SK-N-SH (cell line): ENCODE data around the gene CFAP74. TPM values are rescaled to one million over a fixed set of nuclear protein-coding genes. Genes with fewer than 3 reads are reported as not detected.

Experiments used
- CTCF ChIA-PET: fragments of 300-600, 350-600 bp; formaldehyde crosslinking; extraction: SDS; loops from one replicate; lab custom pipeline; 2021; lab: Yijun Ruan, JAX
- POLR2A ChIA-PET: fragments of 350-600 bp; sonication (Branson Sonifier 250); formaldehyde crosslinking; extraction: SDS; loops from one replicate; lab custom pipeline; 2020; ENCODE audit warnings: antibody characterized with exemption, inconsistent platforms; lab: Yijun Ruan, JAX
- DNase-seq: peaks from one replicate; pipeline ENCODE4 v3.0.0; 2012
- H2AFZ ChIP-seq: fragments of 200-600 bp; sonication (generic); 2 replicates; pipeline ENCODE4 v1.8.1; 2016; ENCODE audit warnings: antibody characterized with exemption, mild to moderate bottlenecking, low read depth
- H3F3A ChIP-seq: fragments of 200-600 bp; sonication (generic); replicated peaks from 2 replicates; pipeline ENCODE3; 2016; ENCODE audit warnings: antibody characterized with exemption, mild to moderate bottlenecking; ENCODE audit not compliant: insufficient read depth
- H3K27ac ChIP-seq, 2 experiments: fragments of 200-500 bp in 1 of 2; fragments of 200-600 bp in 1 of 2; sonication (Bioruptor generic) in 1 of 2; sonication (generic), shearing (Covaris generic) in 1 of 2; 2 replicates each; pipeline versions ENCODE4 v1.5.1 to v1.6.1; 2014 to 2016; ENCODE audit warnings: low read depth in 2 of 2, inconsistent platforms in 1 of 2, low read length in 1 of 2, mild to moderate bottlenecking in 1 of 2, mixed read lengths in 1 of 2
- H3K27me3 ChIP-seq: fragments of 200-600 bp; sonication (generic), shearing (Covaris generic); 2 replicates; pipeline ENCODE4 v1.6.1; 2016; ENCODE audit warnings: mixed run types; ENCODE audit not compliant: insufficient read depth
- H3K36me3 ChIP-seq, 2 experiments: fragments of 200-500 bp in 1 of 2; fragments of 200-600 bp in 1 of 2; sonication (Bioruptor generic) in 1 of 2; sonication (generic) in 1 of 2; replicated peaks in 1 of 2; 2 replicates each; pipeline versions ENCODE3 to v1.5.1; 2014 to 2016; ENCODE audit warnings: low read length in 1 of 2, mild to moderate bottlenecking in 1 of 2; ENCODE audit not compliant: insufficient read depth in 2 of 2, control insufficient read depth in 1 of 2
- H3K4me1 ChIP-seq, 2 experiments: fragments of 200-500 bp in 1 of 2; fragments of 200-600 bp in 1 of 2; sonication (Bioruptor generic) in 1 of 2; sonication (generic), shearing (Covaris generic) in 1 of 2; 2 replicates each; pipeline versions ENCODE4 v1.5.1 to v1.6.1; 2014 to 2016; ENCODE audit warnings: low read depth in 1 of 2, low read length in 1 of 2, mixed run types in 1 of 2; ENCODE audit not compliant: insufficient read depth in 2 of 2, control insufficient read depth in 1 of 2
- H3K4me2 ChIP-seq: fragments of 200-600 bp; sonication (generic), shearing (Covaris generic); 2 replicates; pipeline ENCODE4 v1.6.1; 2017; ENCODE audit warnings: mixed run types
- H3K4me3 ChIP-seq, 2 experiments: fragments of 200-500 bp in 1 of 2; fragments of 200-600 bp in 1 of 2; sonication (Bioruptor generic) in 1 of 2; sonication (generic), shearing (Covaris generic) in 1 of 2; 2 replicates each; pipeline versions ENCODE4 v1.5.1 to v1.8.1; 2014 to 2016; ENCODE audit warnings: low read depth in 2 of 2, inconsistent platforms in 1 of 2, low read length in 1 of 2, mild to moderate bottlenecking in 1 of 2, mixed read lengths in 1 of 2, moderate library complexity in 1 of 2
- H3K79me2 ChIP-seq: fragments of 200-600 bp; sonication (generic); 2 replicates; pipeline ENCODE4 v1.8.1; 2017; ENCODE audit warnings: mild to moderate bottlenecking; ENCODE audit not compliant: insufficient read depth
- H3K9ac ChIP-seq: fragments of 200-600 bp; sonication (generic); 2 replicates; pipeline ENCODE4 v1.6.1; 2017; ENCODE audit warnings: mixed run types
- H3K9me2 ChIP-seq: fragments of 200-600 bp; sonication (generic); 2 replicates; pipeline ENCODE4 v1.6.1; 2017; ENCODE audit warnings: mixed run types
- H3K9me3 ChIP-seq: fragments of 200-600 bp; sonication (generic); 2 replicates; pipeline ENCODE4 v1.6.1; 2017; ENCODE audit warnings: mixed run types, mild to moderate bottlenecking, moderate library complexity
- H4K20me1 ChIP-seq: fragments of 200-600 bp; sonication (generic); 2 replicates; pipeline ENCODE4 v1.6.1; 2017; ENCODE audit warnings: mild to moderate bottlenecking, mixed run types; ENCODE audit not compliant: insufficient read depth
- CHD2 ChIP-seq: fragments of 150-350 bp; IDR thresholded peaks from 2 replicates; pipeline ENCODE4 v1.6.1; 2018; ENCODE audit warnings: low read length; ENCODE audit not compliant: partially characterized antibody
- EP300 ChIP-seq, 2 experiments: IDR thresholded peaks; 2 replicates each; pipeline versions ENCODE4 v1.4.0 to v1.6.1; 2012; ENCODE audit warnings: borderline replicate concordance in 1 of 2, low read depth in 1 of 2, low read length in 1 of 2
- EZH2phosphoT487 ChIP-seq: fragments of 200-600 bp; sonication (generic); IDR thresholded peaks from 2 replicates; pipeline ENCODE4 v1.6.1; 2017; ENCODE audit warnings: low read depth, mixed run types, mild to moderate bottlenecking, antibody characterized with exemption, moderate library complexity, borderline replicate concordance
- FOXM1 ChIP-seq: IDR thresholded peaks from 2 replicates; pipeline ENCODE4 v1.4.0; 2012; ENCODE audit warnings: low read depth, mild to moderate bottlenecking
- GATA2 ChIP-seq: sonication (generic); formaldehyde crosslinking; IDR thresholded peaks from 2 replicates; pipeline ENCODE4 v1.5.0; 2020; ENCODE audit warnings: mild to moderate bottlenecking, missing genetic modification reagents
- JUND ChIP-seq: IDR thresholded peaks from 2 replicates; pipeline ENCODE4 v1.4.0; 2012
- MAX ChIP-seq: IDR thresholded peaks from 2 replicates; pipeline ENCODE4 v1.4.0; 2012; ENCODE audit warnings: low read depth
- MXI1 ChIP-seq: IDR thresholded peaks from 2 replicates; pipeline ENCODE4 v1.6.1; 2012; ENCODE audit warnings: mild to moderate bottlenecking, low read depth, low read length, improper control_type of control experiment
- NRF1 ChIP-seq: IDR thresholded peaks from 2 replicates; pipeline ENCODE4 v1.6.1; 2012; ENCODE audit warnings: low read depth, mild to moderate bottlenecking, low read length
- POLR2AphosphoS5 ChIP-seq: IDR thresholded peaks from 2 replicates; pipeline ENCODE4 v1.6.1; 2012; ENCODE audit warnings: low read depth, low read length
- RAD21 ChIP-seq: IDR thresholded peaks from 2 replicates; pipeline ENCODE4 v1.6.1; 2012; ENCODE audit warnings: mild to moderate bottlenecking, low read length
- REST ChIP-seq: IDR thresholded peaks from 2 replicates; pipeline ENCODE4 v1.6.1; 2012; ENCODE audit warnings: mild to moderate bottlenecking, low read depth, low read length, moderate library complexity
- RFX5 ChIP-seq: IDR thresholded peaks from 2 replicates; pipeline ENCODE4 v1.6.1; 2012; ENCODE audit warnings: mild to moderate bottlenecking, improper control_type of control experiment, low read length
- SIN3A ChIP-seq: IDR thresholded peaks from 2 replicates; pipeline ENCODE4 v1.6.1; 2012; ENCODE audit warnings: low read depth, mild to moderate bottlenecking, low read length, moderate library complexity, borderline replicate concordance
- SMC3 ChIP-seq: IDR thresholded peaks from 2 replicates; pipeline ENCODE4 v1.6.1; 2012; ENCODE audit warnings: low read depth, low read length, improper control_type of control experiment
- TCF12 ChIP-seq: IDR thresholded peaks from 2 replicates; pipeline ENCODE4 v1.4.0; 2012
- TEAD4 ChIP-seq: IDR thresholded peaks from 2 replicates; pipeline ENCODE4 v1.4.0; 2012; ENCODE audit warnings: mild to moderate bottlenecking, borderline replicate concordance; ENCODE audit not compliant: insufficient read depth
- USF1 ChIP-seq: IDR thresholded peaks from 2 replicates; pipeline ENCODE4 v1.4.0; 2012; ENCODE audit warnings: low read depth, borderline replicate concordance
- WGBS: methylation state at CpG from one replicate; pipeline ENCODE4 v1.1.6; 2017; ENCODE audit warnings: low lambda C conversion rate; 5-methylcytosine and 5-hydroxymethylcytosine counted together
- polyA plus RNA-seq, 3 experiments: library from polyadenylated mRNA; depleted of rRNA; stranded (reverse); fragments of >200 nt; gene quantifications; 2 replicates each; pipeline ENCODE4 v1.2.3, GENCODE V29; 2012

CFAP74 gene
- polyA plus RNA-seq, 1 of the 3 experiments (the other 2 are of a cell fraction) = not detected

GRCh38 chr1:2027961-2028583 lies 24.5 kb upstream of the CFAP74 start:
- H3K9me2 ChIP-seq = no peaks in the 10 kb centered on the region
- 78% methylated on average over 27 of the region's 46 CpGs for WGBS
- no peaks in the 10 kb centered on the region for H3K9me3 ChIP-seq
- DNase-seq = no peak
- no peak overlapping the region for H3K9ac ChIP-seq
- H3K36me3 ChIP-seq = no peaks in the 10 kb centered on the region
- peaks cover 0 to 15% of the 10 kb centered on the region in 2 experiments; a peak in 1 of 4 replicates for H3K4me1 ChIP-seq
- H3F3A ChIP-seq = no peaks in the 10 kb centered on the region
- no peak overlapping the region for H3K4me3 ChIP-seq
- no peaks in the 10 kb centered on the region for H3K79me2 ChIP-seq
- no peak overlapping the region for H2AFZ ChIP-seq
- H3K27me3 ChIP-seq = no peaks in the 10 kb centered on the region
- H3K4me2 ChIP-seq = no peak overlapping the region
- TF ChIP-seq TEAD4 (no peak), SIN3A (no peak), TCF12 (no peak), SMC3 (no peak), RFX5 (no peak), GATA2 (CRISPR knock-in tag) (no peak), CHD2 (no peak), NRF1 (no peak), RAD21 (no peak), EZH2phosphoT487 (no peak), FOXM1 (no peak), MXI1 (no peak), JUND (no peak), MAX (no peak), POLR2AphosphoS5 (no peak), EP300 (IDR thresholded peaks at IDR 0.05; ENCODE audit: borderline replicate concordance in 1 of 2, low read depth in 1 of 2, low read length in 1 of 2) (no peak), REST (no peak), USF1 (no peak)
- no peaks in the 10 kb centered on the region for H4K20me1 ChIP-seq
- no peak overlapping the region for H3K27ac ChIP-seq
- ChIA-PET CTCF (interaction anchor here (10.7 kb wide), 1 partner anchor 18 kb away, joined by 138 read pairs; no protein-coding TSS in a partner anchor), POLR2A (no interaction called here)
